ENCODE results near the gene PLCB2.

The PLCB2 gene

DNA sequence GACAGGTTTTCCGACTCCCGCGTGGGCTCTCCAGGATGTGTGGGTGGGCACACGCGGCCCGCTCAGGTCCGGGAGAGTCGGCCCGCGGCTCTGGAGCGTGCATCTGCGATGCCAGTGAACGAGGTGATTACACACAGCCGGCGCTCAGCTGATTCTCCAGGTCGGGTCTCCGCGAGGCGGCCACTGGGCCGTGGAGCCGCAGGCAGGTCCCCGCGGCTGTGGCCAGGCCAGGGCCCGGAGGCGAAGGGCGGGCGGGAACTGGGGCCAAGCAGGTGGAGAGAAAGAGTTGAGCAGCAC, 55.6 kb downstream of the PLCB2 start:
- no peak for DNase-seq (ENCODE audit: low read depth in 2 of 2, low spot score in 1 of 2)

DNA sequence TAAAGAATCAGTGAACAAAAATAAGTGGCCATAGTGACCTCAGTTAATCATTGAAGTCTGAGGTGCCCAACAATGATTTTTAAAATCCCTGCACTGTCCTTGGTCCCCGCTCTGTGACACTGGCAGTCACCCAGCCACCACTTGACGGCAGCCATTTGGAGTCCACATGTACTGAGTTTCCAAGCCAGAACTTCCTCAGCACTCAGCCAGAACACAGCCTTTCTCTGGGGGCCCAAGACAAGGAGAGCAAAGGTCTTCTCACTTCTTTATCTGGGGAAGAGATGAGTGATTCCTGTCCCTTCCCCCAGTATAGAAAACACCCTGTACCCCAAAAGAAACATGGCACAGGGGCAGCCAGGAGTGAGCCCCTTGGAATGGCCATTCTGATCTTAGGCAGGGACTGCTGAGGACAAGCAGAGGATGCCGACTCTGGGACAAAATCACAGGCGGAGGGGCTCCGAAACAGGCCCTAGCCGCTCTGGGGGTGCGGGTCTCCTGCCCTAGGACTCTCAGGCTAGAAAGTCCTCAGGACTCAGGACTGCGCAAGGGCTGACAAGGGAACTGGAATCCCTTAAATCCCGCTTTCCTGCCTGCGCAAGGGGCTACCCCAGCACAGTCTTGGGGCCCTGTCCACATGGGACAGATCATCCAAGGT, 56.1 kb downstream of the PLCB2 start:
- no peak for DNase-seq (ENCODE audit: low read depth in 2 of 2, low spot score in 1 of 2)

DNA sequence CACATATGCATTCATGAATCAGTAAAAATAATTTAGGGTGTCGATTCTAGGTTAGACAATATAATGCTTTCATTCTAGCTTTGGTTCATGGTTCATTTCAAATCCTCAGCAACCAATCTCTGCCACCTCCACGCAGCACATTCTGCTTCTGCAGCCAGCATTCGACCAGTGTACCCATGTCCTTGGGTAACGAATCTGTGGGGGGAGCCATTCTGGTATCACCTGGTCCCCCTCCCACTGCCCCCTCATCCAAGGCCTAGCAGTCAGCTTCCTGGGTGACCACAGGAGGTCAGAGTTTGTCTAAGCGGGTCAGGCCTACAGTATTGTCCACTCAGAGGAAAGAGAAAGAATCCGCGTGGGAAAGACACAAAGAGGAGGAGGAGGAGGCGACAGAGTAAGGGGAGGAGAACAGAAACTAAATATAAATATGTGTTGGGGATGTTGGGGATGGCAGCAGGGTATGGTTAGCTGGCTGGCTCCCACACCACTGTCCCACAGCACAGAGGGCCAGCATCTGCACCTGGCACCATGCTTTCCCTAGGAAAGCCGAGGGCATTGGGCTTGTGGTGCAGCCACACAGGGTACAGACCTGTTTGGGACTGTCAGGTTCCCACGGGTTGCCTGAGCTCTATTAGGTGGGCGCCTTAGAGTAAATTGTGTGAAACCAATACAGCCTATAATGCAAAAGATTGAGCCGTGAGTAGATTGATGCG, 56.8 kb downstream of the PLCB2 start:
- no peak for DNase-seq (ENCODE audit: low read depth in 2 of 2, low spot score in 1 of 2)

DNA sequence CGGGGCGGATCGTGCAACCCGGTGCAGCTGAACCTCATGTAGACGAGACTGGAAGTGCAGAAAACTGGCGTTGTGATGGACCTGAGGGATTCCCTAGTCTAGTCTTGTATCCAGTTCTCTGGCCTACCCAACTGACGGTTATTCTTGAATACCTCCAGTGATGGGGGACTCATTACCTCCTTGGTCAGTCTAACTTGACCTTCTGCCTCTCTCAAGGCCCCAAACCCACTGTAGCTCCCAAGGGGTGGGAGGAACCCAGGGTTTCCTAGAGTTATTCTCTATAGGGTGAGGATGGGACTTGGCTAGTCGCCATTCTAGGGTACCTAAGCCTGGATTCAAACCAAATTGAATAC, 57.5 kb downstream of the PLCB2 start:
- DNase-seq (ENCODE audit: low read depth in 2 of 2, low spot score in 1 of 2): no peak

DNA sequence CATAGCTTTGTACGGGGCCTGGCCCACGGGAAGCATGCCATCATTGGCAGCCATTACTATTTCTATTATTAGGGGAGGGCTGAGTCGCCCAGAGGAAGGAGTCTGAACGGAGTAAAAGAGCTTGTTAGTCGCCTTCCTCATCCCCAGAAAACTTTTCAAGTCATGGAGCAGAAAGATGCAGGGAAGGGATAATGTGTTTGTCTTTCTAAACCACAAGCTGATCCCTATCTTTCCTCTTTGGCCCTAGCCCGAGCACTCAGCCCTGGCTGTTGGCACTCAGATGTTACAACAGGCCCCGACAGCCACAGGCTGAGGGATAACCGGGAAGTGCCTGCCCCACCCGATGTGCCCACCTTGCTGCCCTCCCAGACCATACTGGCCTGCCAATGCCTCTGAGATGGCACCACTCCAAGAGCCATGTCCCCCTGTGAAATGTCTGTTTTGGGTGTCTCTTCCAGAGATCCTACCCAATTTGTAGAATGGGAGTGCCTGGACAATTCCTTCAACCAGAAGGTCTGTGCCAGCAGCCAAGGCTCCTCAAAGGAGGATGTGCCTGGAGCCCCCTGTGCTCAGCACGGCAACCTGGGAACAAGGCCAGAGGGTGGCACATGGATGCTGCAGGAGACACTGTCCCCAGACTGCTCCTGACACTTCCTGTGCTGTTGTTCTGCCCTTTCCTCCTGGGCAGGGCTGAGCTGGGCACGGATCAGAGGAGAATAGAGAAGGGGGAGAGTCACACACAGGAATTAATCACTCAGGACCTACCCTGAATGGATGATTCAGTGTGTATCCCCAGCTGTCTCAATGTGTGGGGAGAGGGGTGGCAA, 58.0 kb downstream of the PLCB2 start:
- no peak for DNase-seq (ENCODE audit: low read depth in 2 of 2, low spot score in 1 of 2)

DNA sequence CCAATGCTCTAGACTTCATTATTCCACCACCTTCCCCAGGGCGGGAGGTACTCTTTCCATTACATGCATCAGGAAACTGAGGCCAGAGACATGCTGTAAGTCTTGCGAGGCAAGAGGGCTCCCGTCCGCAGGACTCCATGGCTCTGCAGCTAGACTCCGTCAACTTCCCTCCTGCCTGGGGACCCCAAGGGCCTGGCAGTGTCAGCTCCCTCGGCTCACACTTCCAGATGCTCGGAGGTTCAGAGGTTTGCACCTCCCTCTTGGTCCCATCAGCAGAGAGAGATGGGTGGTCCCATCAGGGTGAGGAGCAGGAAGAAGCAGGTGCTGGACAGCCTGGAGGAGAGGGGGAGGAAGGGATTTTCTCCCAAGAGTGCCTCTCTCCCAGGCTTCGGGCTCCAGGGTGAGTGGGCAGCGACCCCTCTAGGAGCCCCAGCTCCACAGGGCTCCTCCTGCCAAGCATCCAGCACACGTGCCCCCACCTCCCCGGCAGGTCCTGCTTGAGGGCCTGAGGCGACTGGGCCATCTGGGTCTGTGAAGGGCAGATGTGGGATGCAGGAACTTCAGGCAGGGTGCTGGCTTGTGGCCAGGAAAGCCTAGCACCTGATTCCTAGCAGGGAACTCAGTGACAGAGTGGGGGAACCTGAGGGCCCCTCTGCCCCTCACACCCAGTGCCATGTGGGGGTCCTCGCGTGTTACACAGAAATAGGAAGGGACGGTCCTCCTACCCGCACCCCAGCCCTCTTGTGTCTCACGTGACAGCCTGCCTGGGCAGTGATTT, 59.5 kb downstream of the PLCB2 start:
- DNase-seq (ENCODE audit: low read depth in 2 of 2, low spot score in 1 of 2): no peak

DNA sequence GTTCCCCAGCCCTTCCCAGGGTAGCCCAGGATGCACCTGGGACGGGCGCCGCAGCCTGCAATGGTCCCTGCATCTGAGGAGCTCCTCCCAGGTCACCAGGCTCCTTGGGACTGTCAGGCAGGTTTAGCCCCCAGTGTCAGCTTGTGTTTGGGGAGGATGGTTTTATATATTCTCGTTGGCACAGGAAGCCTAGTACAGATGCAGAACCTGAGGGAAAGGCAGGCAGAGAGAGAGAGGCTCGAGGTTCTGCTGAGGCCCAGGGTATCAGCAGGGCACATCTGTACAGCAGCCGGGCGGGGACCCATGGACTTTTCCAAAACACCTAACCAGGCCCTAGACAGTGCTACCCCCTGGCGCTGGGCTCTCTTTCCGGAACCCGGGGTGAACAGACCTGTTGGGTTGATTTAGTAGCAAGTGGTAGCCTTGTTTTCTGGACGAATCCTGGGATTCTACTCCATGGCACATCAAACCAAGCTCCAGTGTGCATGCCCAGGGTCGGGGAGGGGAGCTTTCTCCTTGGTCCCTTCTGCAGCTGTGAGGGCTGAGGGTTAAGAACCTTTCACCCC, 60.2 kb downstream of the PLCB2 start:
- no peak for DNase-seq (ENCODE audit: low read depth in 2 of 2, low spot score in 1 of 2)

DNA sequence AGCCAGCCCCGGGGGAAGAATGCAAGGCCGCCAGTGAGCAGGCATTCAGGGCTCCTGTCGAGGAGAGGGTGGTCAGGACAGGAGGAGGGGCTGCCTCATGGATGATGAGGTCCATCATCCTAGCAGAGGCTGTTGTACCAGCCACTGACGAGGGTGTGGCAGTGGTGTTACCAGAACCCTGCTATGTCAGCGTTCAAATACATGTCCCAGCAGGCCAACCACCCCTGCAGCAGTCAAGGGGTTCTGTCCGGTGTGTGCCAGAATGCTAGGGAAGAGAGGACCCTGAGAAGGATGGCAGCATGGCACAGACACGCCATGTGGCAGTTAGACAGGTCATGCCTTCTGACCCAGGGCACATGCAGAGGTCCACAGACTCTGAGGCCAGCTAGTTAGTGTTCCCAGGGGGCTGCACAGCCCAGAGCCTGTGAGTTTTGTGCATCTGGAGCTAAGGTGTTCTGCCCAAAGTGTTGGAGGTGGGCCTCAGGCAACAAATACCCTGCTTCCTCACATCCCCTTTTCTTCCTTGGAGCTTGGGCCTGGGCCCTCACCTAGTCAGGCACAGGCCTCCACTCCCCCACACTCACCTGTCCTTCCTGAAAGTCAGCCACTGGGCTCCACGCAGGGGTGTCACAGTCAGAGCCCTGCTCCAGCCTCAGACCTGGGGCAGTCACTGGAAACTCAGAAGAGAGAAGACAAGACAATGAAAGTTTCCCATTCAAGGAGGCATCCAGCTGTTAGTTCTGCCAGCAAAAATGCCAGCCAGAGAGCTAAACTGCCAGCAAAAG, 61.0 kb downstream of the PLCB2 start:
- no peak for DNase-seq (ENCODE audit: low read depth in 2 of 2, low spot score in 1 of 2)

DNA sequence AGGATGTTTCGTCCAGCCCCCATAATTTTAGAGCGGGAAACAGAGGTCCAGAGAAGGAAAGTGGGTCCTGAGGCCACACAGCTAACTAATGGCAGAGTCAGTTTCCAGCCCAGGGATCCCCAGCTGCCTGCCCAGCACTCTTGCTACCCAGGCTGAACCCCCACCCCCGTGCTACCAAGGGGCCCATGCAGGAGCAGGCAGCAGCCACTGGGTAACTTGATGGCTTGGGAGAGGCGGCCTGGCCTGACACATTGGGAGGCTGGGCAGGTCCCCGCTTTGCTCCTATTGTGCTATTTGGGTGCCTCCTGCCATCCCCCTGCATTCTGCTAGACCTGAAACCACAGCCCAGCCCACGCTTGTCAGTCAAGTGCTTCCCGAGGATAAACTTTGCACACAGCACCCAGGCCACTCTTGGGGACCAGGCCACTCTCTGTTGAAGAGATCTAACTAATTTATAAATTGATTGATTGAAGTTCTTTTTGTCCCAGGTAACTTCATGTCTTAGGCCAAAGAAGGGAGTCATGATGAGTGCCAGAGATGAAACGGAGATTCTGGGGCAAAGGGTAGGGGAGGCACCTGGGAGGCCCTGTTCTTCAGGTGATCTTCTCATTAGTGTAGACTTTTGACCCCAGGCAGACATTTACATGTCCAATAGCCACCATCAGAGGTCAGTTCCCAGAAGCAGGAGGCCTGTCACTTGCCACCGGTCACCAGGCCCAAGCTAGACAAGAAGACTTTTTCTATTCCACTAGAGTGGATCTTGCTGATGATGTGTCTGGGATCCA, 61.9 kb downstream of the PLCB2 start:
- no peak for DNase-seq (ENCODE audit: low read depth in 2 of 2, low spot score in 1 of 2)

DNA sequence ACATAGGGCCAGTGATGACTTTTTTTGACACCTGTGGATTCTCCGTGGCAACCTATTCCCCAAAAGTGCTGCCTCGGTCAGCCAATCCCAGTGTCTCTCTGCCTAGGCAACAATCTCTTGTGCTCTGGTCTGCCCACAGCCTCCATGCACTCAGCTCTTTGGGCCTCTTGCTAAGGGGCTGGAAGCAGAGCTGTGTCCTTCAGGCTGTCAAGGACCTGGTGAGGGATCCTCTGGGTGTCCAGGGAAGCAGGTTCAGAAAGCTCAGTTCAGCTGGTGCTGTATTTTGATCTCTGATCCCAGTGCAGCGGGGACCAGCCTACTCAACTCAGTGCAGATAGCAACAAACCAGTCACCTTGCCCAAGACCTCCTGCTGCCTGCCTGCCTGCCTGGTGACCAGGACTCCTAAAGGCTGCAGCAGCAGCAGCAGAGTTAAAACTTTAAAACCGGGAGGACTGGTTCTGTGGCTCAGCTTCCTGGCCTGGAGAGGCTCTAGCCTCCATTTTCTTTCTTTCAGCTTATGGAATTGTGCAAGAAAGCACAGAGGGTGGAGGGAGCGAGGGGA, 62.7 kb downstream of the PLCB2 start:
- no peak for DNase-seq (ENCODE audit: low read depth in 2 of 2, low spot score in 1 of 2)

DNA sequence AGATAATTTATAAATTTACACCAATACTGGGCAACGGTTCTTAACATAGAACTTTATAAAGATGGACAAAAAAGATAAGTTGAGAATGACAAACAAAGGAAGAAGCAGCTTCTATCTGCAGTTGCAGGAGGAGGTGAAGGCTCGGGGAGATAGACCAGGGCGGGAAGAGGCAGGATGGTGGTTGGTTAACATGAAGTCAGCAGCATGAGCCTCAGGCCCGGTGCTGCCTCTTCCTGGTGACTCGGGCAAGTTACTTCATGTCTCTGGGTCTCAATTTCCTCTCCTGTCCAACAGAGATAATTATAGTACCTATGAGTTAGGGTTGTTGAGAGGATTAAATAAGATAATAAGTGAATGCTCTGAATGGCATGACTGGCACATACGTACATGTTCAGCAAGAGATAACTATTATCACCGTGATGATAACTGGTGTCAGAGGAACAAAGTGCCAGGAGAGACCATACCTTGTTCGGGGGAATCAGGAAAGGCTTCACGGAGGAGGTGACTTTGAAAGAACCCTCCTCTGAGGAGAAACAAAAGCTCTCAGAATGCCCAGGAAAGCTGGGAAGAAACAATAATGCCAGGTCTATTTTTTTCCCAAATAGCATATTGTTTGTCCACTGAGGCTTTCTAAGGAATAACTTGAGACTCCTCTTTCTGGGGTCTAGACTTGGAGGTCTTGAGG, 64.5 kb downstream of the PLCB2 start:
- no peak for DNase-seq (ENCODE audit: low read depth in 2 of 2, low spot score in 1 of 2)

DNA sequence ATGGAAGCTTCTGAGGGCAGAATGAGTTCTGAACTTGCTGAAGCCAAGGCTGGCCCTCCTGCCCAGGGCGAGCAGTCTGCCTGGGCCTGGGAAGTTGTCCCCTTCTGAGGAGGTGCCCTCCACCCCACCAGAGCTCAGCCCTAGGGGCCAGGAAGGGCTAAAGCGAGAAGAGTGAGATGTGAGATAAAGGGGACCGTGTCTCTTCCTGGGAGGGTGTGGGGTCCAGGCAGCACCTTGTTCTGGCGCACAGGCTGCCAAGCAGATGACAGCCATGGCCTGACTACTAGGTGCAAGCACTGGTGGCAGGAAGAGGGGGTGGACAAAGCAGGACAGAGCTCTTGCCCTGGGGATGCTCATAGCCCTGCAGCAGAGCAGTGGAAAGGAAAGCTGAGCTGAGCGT, 65.1 kb downstream of the PLCB2 start:
- no peak for DNase-seq (ENCODE audit: low read depth in 2 of 2, low spot score in 1 of 2)

DNA sequence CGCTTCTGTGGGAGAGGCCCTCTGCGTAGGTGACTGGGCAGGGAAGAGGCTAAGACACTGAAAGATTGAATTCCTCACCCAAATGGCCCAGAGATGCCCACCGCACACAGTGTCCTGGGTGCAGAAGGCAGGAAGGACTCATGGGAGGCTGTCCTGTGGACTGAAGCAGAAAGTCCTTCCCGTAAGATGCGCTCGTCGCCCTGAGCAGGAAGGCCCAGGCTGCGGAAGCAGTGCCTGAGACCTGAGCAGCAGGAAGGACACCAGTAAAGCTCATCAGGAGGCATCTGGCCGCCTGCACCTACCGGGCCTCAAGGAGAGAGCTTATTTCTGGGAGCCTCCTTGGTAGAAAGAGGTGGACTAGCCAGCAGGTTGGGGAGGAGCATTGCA, 65.5 kb downstream of the PLCB2 start:
- no peak for DNase-seq (ENCODE audit: low read depth in 2 of 2, low spot score in 1 of 2)

DNA sequence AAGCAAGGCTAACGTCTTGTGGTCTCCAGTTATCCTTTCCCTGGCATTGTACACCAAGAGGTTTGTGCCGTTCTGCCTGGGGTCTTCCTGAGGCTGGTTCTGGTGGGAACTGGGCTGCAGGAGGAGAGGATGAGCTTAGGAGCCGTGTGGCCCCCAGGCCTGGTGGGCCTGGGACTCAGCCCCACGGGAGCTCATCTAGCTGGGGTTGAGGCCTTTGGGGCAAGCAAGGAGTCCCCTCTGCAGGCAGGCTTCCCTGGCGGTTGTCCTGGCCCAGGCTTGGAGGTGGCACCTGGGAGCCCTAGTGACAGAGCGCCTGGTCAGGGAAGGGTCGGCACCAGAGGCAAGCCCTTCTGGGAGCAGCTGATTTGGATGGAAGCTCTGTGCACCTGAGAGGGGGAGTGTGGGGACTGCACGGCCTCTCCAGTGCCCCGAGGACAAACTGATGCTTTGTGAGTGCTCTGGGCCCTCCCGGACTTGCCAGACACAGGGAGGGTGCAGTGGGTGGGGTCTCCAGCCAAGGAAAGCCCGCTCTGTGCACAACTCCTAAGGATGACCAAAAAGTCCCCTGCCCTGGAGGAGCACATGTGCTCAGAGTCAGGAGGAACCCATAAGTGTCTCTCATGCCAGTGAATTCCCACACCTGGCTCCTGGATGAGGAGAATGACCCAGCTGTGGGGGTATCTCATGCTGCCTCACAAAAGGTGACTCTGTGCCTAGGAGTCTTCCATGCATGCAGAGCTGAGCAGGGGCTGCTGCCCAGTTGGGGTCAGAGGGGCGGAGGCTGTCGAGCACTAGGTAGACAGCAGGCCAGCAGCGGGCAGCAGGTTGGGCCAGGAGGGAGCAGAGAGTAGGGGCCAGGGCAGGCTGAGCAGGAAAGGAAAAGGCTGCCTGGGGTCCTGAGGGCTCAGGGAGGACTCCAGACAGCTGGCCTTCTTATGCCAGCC, 66.2 kb downstream of the PLCB2 start:
- DNase-seq (ENCODE audit: low read depth in 2 of 2, low spot score in 1 of 2): no peak

DNA sequence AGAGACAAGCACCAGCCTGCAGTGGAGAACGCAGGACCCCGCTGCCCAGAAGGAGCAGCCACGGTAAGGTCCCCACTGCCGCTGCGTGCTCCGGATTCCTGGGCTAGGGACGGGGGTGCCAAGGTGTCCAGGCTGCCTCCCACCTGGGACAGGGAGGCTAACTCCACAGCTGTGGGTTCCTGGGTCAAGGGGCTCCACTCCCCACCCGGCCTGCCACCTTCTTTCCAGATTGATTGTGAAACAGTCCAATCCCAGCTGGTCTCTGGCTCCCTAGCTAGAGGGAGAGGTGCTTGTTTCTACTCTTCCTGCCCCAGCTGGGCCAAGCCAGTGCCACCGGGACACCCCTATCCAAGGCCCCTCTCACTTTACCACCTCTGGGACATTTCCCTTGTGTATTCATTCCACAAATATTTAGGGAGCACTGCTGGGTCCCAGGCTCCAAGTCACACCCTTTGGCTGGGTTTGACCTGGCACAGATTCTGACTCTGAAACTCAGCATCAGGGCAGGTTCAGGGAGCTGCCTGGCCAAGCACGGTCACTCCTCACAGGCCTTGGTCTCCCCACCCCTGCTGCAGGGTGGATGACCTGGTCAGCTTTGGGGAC, 67.0 kb downstream of the PLCB2 start:
- no peak for DNase-seq (ENCODE audit: low read depth in 2 of 2, low spot score in 1 of 2)

DNA sequence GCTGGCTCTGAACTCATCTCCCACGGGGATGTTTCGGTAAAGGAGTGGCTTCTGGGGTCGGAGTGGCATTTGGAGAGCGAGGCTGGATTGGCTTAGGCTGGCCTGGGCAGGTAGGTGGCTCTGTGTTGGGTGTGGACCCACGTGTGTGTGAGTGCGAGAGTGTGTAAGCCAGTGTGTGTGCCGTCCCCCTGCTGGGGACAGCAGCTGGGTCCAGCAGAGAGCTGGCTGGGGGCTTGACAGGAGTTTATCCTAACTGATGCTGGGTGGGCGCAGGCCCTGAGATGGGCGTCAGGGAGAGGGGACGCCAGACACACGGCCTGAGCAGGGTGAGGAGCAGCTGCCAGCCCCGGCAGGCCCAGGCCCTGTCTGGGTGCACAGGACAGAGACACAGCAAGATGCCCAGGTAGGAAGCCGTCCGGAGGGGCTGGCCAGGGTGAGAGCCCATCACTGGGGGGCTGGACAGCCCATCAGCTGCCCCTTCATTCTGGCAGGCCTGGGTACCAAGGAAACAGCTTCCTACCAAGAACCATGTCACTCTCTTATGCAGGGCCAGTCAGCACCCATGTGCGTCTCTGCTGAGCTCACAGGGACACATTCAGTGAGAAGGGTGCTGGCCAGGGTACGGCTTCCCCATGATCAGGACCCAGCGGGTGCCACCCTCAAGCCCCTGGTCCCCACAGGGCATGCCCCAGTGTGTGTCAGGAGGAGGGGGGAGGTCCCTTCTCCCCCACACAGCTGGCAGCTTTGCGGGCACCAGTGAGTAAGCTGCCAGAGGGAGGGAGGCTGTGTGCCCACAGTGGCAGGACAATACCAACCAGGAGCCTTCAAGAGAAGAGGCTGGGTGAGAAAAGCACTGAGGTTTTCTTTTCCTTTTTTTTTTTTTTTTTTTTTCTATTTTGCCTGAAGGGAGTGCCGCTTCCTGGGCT, 67.8 kb downstream of the PLCB2 start:
- DNase-seq (ENCODE audit: low read depth in 2 of 2, low spot score in 1 of 2): no peak

DNA sequence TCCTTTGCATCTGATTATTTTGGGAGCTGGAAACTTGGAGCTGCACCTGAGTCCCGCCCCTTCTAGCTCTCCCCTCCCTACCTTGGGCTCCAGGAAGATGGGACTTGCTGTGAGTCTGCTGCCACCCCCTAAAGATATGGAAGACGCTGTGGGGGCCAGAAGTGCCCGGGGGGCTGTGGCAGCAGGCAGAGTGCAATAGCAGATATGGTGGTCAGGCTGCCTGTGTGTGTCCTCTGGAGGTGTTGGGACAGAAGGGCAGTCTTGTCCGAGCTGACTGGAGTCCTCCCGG, 68.4 kb downstream of the PLCB2 start:
- no peak for DNase-seq (ENCODE audit: low read depth in 2 of 2, low spot score in 1 of 2)
